Measurements from ENCODE around the gene SLC35F5. TPM values are rescaled to one million over a fixed set of nuclear protein-coding genes. Genes with fewer than 3 reads are reported as not detected.
"Not testable (repeated sequence)": the region's sequence is repeated elsewhere in the genome, so short reads cannot be mapped to it uniquely, and the experiment has no call there.

Gene SLC35F5
- total RNA-seq, 1 experiment from 2014 or later: 129 TPM

DNA sequence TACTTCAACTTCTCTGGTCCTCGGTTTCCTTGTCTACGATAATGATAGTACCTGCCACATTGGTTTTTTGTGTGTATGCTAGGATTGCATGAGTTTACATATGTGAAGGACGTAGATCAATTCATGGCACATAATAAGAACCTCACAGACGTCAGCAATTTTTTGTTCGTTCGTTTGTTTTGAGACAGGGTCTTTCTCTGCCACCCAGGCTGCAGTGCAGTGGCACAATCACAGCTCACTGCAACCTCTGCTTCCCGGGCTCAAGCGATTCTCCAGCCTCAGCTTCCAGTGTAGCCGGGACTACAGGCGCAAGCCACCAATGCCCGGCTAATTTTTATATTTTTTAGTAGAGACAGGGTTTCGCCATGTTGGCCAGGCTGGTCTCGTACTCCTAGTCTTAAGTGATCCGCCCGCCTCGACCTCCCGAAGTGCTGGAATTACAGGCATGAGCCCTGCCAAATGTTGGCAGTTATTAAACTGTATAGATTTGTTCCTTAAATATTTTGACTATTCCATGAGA, 756 bp upstream of the SLC35F5 start:
- no peak for DNase-seq (ENCODE audit: extremely low read depth, low read depth)

DNA sequence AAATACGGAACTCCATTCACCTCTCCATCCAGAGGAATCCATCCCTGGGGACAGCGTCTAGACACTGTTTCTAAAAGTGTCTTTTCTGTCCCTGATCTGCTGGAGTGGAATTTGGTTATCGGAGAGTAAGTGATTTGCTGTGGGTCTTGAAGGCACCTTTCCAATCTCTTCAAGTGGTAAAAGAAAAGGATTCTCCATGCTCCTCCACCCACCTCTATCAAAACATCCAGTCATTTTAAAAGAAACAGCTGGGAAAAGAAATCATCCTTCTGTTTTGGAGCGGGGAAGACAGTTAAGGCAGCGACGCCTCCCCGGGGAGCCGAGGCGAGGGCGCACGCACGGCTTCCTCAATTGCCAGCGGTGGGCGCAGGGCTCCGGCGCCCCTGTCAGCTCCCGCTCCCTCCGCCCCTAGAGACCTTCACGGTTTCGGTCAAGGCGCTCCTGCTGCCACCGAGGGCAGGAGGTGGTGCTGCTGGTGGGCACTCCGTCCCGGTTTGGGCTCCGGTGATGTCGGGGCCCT, 547 bp downstream of the SLC35F5 start:
- DNase-seq (ENCODE audit: extremely low read depth, low read depth): no peak

- no peak for DNase-seq (ENCODE audit: extremely low read depth, low read depth)
Observed at GRCh38 chr2:113755035-113755834, 1.2 kb downstream of the SLC35F5 start.

- no peak for DNase-seq (ENCODE audit: extremely low read depth, low read depth)
Observed at GRCh38 chr2:113754160-113754559, 2.3 kb downstream of the SLC35F5 start.

GRCh38 chr2:113750385-113750784, 6.1 kb downstream of the SLC35F5 start:
- no peak for DNase-seq (ENCODE audit: extremely low read depth, low read depth)

GRCh38 chr2:113741091-113741490, 15.4 kb downstream of the SLC35F5 start:
- no peak for DNase-seq (ENCODE audit: extremely low read depth, low read depth)

DNA sequence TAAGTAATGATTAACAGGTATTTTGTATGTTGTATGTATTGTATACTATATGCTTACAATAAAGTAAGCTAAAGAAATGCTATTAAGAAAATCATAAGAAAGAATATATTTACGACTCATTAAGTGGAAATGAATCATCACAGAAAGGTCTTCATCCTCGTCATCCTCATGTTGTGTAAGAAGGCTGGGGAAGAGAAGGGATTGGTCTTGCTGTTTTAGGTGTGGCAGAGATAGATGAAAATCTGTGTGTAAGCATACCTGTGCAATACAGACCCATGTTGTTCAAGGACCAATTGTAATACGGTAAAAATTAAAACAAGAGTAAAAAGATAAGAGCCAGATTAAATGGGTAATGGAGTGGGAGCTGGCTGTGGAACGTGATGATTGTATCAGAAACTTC, 16.6 kb downstream of the SLC35F5 start:
- DNase-seq (ENCODE audit: extremely low read depth, low read depth): no peak

- no peak for DNase-seq (ENCODE audit: extremely low read depth, low read depth)
Observed at GRCh38 chr2:113734185-113734584, 22.3 kb downstream of the SLC35F5 start.

DNA sequence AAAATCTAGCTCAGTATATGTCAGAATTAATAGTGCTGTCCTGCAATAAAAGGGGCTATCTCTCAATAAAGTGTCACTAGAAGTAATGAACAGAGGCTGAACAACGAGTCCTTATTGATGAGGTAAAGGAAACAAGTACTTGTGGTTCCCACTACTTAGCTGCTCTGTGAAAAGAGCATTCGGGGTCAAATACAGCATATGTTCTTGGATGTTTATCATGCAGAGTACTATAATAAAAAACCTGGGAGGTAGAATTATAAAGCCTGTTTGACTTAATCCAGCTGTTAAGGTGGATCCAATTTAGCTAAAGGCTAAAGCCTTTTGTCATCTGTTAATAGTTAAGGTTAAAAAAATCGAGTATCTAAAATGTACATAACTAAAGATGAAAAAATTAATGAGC, 32.4 kb downstream of the SLC35F5 start:
- DNase-seq (ENCODE audit: extremely low read depth, low read depth): no peak

DNA sequence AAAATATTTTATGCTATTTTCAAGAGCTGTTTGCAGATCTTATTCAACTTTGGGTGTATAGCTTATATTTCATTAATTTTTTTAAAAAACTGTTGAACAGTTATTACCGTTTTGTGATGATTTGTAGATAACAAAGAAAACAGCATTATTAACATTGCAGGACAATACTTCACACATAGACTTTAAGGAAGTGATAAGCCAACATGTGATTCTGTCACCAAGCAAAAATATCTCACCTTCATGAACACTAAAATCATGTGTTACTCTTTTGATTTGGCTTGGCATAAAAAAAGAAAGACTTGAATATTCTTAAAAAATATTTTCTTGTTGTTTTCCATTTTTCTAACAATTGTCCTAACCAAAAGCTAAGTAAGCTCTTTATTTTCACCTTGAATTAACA, 33.0 kb downstream of the SLC35F5 start:
- no peak for DNase-seq (ENCODE audit: extremely low read depth, low read depth)

GRCh38 chr2:113720167-113720566, 36.3 kb downstream of the SLC35F5 start:
- peak; percentile 11 for DNase-seq (ENCODE audit: extremely low read depth, low read depth)

DNA sequence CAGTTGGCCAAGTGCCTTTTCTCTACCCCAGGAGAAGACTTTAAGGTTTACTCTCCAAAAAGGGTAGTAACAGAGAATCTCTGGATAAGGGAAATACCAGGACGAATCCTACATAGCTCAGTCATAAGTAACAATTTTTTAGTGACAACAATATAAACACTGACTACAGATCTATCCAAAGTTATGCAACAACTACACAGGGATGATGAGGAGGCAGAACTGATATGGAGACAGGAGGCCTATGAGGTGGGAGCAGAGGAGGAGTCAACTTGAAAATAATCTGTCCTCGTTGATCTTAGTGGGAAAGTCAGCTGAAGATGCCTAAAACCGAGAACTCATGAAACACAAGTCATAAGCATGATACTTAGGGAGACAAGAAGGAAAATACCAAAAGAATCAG, 40.2 kb downstream of the SLC35F5 start:
- no peak for DNase-seq (ENCODE audit: extremely low read depth, low read depth)

- no peak for DNase-seq (ENCODE audit: extremely low read depth, low read depth)
Observed at GRCh38 chr2:113712941-113713340, 43.5 kb downstream of the SLC35F5 start.

- DNase-seq (ENCODE audit: extremely low read depth, low read depth): no peak
Observed at GRCh38 chr2:113711851-113712250, 44.6 kb downstream of the SLC35F5 start.

DNA sequence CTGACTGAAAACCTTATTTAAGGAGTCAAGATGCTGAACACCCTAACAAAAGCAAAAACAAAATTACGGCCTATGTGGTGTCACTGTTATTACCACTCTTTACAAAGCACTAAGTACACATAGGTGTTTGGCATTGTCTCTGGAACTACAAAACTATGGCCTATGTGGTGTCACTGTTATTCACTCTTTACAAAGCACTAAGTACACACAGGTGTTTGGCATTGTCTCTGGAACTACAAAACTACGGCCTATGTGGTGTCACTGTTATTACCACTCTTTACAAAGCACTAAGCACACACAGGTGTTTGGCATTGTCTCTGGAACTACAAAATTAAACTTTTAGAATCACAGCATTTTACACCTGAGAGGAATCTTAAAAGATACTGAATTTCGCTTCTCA, 47.4 kb downstream of the SLC35F5 start:
- DNase-seq (ENCODE audit: extremely low read depth, low read depth): no peak

DNA sequence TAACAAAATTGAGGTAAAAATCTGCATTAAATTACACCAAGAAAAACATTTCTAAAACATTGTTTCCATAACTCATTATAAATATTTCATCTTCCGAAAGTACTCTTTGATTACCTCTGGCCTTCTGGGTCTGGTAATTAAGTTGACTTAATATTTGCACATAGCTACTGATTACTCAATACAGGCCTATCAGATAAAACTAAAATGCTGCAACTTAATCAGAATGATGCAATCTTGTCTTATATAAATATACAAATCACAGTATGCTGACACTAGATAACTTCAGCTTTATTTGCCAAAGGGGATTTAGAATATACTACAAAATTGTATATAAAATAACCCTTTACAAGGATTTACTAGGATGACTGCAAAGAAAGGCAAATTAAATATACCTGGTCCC, 49.3 kb downstream of the SLC35F5 start:
- DNase-seq (ENCODE audit: extremely low read depth, low read depth): no peak

DNA sequence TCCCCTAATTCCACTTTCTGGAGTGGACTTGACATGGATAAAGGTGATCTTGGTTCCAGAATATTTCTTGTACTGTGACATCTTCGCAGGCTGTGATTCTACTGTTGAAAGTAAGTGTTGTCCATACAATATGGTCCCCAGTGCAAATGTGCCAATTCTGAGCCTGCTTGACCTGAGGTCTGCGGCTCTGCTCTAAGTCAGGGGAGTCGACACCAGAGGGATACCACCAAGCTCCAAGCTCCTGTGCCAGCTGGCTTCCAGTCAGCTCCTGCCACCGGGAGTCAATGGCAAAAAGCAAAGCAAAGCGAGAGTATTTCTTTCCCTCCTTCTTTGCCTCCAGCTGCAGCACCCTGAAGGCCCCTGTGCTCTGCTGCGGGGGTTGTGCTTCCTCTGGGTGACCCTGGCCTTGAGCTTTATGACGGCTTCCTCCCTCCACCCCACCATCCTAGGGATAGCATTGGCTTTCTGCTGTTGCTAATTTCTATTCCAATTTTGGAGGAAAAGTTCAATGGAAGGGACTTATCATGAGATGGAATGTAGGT, 50.4 kb downstream of the SLC35F5 start:
- DNase-seq (ENCODE audit: extremely low read depth, low read depth): no peak

DNA sequence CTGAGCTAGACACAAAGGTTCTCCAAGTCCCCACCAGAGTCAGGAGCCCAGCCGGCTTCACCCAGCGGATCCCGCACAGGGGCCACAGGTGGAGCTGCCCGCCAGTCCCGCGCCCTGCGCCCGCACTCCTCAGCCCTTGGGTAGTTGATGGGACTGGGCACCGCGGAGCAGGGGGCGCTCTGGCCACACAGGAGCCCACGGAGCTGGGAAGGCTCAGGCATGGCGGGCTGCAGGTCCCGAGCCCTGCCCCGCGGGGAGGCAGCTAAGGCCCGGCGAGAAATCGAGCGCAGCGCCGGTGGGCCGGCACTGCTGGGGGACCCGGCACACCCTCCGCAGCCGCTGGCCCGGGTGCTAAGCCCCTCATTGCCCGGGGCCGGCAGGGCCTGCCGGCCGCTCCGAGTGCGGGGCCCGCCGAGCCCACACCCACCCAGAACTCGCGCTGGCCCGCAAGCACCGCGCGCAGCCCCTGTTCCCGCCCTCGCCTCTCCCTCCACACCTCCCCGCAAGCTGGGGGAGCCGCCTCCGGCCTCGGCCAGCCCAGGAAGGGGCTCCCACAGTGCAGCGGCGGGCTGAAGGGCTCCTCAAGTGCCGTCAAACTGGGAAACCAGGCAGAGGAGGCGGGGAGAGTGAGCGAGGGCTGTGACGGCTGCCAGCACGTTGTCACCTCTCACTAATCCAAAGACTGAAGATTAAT, 52.0 kb downstream of the SLC35F5 start:
- not testable (repeated sequence) for DNase-seq (ENCODE audit: extremely low read depth, low read depth)

GRCh38 chr2:113703386-113704299, 52.8 kb downstream of the SLC35F5 start:
- no peak for DNase-seq (ENCODE audit: extremely low read depth, low read depth)

- DNase-seq (ENCODE audit: extremely low read depth, low read depth): peak; percentile 61
Observed at GRCh38 chr2:113700186-113700841, 56.1 kb downstream of the SLC35F5 start.

All from NCI-H460 (cell line).